ENCODE results near the gene PDE1C.

PDE1C gene

GRCh38 chr7:31925753-31926454 lies 144.3 kb downstream of the PDE1C start:
- Histone ChIP-seq H3K9me3 (ENCODE audit: control insufficient read depth, low read length) (no peaks in the 10 kb centered on the region), H3K9ac (no peak overlapping the region), H3K27me3 (ENCODE audit: control insufficient read depth, insufficient read depth, low read length) (no peaks in the 10 kb centered on the region), H3K27ac (no peak overlapping the region), H2AFZ (no peak overlapping the region), H3K36me3 (ENCODE audit: control insufficient read depth, insufficient read depth, low read length) (no peaks in the 10 kb centered on the region), H3K4me3 (ENCODE audit: low read depth, low read length) (no peak overlapping the region), H3K4me1 (no peaks in the 10 kb centered on the region), H3K79me2 (no peaks in the 10 kb centered on the region), H3K4me2 (ENCODE audit: low read length) (no peak overlapping the region)
- TF ChIP-seq CTCF (IDR thresholded peaks at IDR 0.05): no peak

GRCh38 chr7:31924251-31924650 lies 146.0 kb downstream of the PDE1C start:
- Histone ChIP-seq H3K4me1 (no peaks in the 10 kb centered on the region), H3K4me3 (ENCODE audit: low read depth, low read length) (no peak overlapping the region), H3K4me2 (ENCODE audit: low read length) (no peak overlapping the region), H3K36me3 (ENCODE audit: control insufficient read depth, insufficient read depth, low read length) (no peaks in the 10 kb centered on the region), H3K27me3 (ENCODE audit: control insufficient read depth, insufficient read depth, low read length) (no peaks in the 10 kb centered on the region), H3K9me3 (ENCODE audit: control insufficient read depth, low read length) (no peaks in the 10 kb centered on the region), H2AFZ (no peak overlapping the region), H3K9ac (no peak overlapping the region), H3K79me2 (no peaks in the 10 kb centered on the region), H3K27ac (no peak overlapping the region)
- no peak for TF ChIP-seq CTCF (IDR thresholded peaks at IDR 0.05)

GRCh38 chr7:31922848-31923247 lies 147.4 kb downstream of the PDE1C start:
- TF ChIP-seq CTCF (IDR thresholded peaks at IDR 0.05): no peak
- Histone ChIP-seq H3K4me1 (no peaks in the 10 kb centered on the region), H3K79me2 (no peaks in the 10 kb centered on the region), H3K4me3 (ENCODE audit: low read depth, low read length) (no peak overlapping the region), H2AFZ (no peak overlapping the region), H3K9ac (no peak overlapping the region), H3K27ac (no peak overlapping the region), H3K27me3 (ENCODE audit: control insufficient read depth, insufficient read depth, low read length) (no peaks in the 10 kb centered on the region), H3K36me3 (ENCODE audit: control insufficient read depth, insufficient read depth, low read length) (no peaks in the 10 kb centered on the region), H3K9me3 (ENCODE audit: control insufficient read depth, low read length) (no peaks in the 10 kb centered on the region), H3K4me2 (ENCODE audit: low read length) (no peak overlapping the region)

GRCh38 chr7:31921047-31921446 lies 149.2 kb downstream of the PDE1C start:
- no peak overlapping the region for H3K4me3 ChIP-seq (ENCODE audit: low read depth, low read length)
- TF ChIP-seq CTCF (IDR thresholded peaks at IDR 0.05): no peak
- H3K4me2 ChIP-seq (ENCODE audit: low read length): no peak overlapping the region
- no peaks in the 10 kb centered on the region for H3K4me1 ChIP-seq
- H3K79me2 ChIP-seq: no peaks in the 10 kb centered on the region
- H3K36me3 ChIP-seq (ENCODE audit: control insufficient read depth, insufficient read depth, low read length): no peaks in the 10 kb centered on the region
- no peaks in the 10 kb centered on the region for H3K9me3 ChIP-seq (ENCODE audit: control insufficient read depth, low read length)
- H3K27me3 ChIP-seq (ENCODE audit: control insufficient read depth, insufficient read depth, low read length): no peaks in the 10 kb centered on the region
- H3K27ac ChIP-seq: no peak overlapping the region
- no peak overlapping the region for H2AFZ ChIP-seq
- H3K9ac ChIP-seq: no peak overlapping the region
